Hepatic stellate cell (primary cell): ENCODE results near the gene PCDH8.

Experiments
- DNase-seq: peaks from one replicate; pipeline ENCODE4 v3.0.0; 2011; ENCODE audit warnings: low spot score

The PCDH8 gene

GRCh38 chr13:52810526-52810925, 37.9 kb downstream of the PCDH8 start:
- no peak for DNase-seq

- no peak for DNase-seq
Observed at GRCh38 chr13:52810011-52810410, 38.4 kb downstream of the PCDH8 start.

GRCh38 chr13:52809310-52809769, 39.1 kb downstream of the PCDH8 start:
- DNase-seq, result peak; percentile 13

GRCh38 chr13:52808842-52809219, 39.6 kb downstream of the PCDH8 start:
- no peak for DNase-seq

GRCh38 chr13:52806029-52806428, 42.4 kb downstream of the PCDH8 start:
- DNase-seq, result no peak

- no peak for DNase-seq
Observed at GRCh38 chr13:52804202-52804641, 44.2 kb downstream of the PCDH8 start.

- no peak for DNase-seq
Observed at GRCh38 chr13:52800856-52801255, 47.6 kb downstream of the PCDH8 start.

GRCh38 chr13:52798770-52799430, 49.5 kb downstream of the PCDH8 start:
- DNase-seq, result no peak

GRCh38 chr13:52797176-52797575, 51.3 kb downstream of the PCDH8 start:
- DNase-seq, result no peak

GRCh38 chr13:52794589-52794988, 53.9 kb downstream of the PCDH8 start:
- no peak for DNase-seq

GRCh38 chr13:52793515-52794061, 54.9 kb downstream of the PCDH8 start:
- no peak for DNase-seq
